GM08714 (cell line): ENCODE results near the gene HS2ST1.

Source experiments
- H3K4me3 ChIP-seq: fragments of 200-500 bp; sonication (Bioruptor generic); 2 replicates; pipeline ENCODE4 v1.5.1; 2014; ENCODE audit warnings: mild to moderate bottlenecking, low read length, inconsistent platforms
- ZNF274 ChIP-seq: IDR thresholded peaks from 2 replicates; pipeline ENCODE4 v1.6.1; 2012; ENCODE audit warnings: mild to moderate bottlenecking, low read depth, low read length

The HS2ST1 gene

GRCh38 chr1:87159378-87159915, 245.0 kb downstream of the HS2ST1 start:
- no peak overlapping the region for H3K4me3 ChIP-seq
- no peak for TF ChIP-seq ZNF274
